Measurements from ENCODE around the gene E4F1.
"Not testable (repeated sequence)": the region's sequence is repeated elsewhere in the genome, so short reads cannot be mapped to it uniquely, and the experiment has no call there.

The E4F1 gene

DNA sequence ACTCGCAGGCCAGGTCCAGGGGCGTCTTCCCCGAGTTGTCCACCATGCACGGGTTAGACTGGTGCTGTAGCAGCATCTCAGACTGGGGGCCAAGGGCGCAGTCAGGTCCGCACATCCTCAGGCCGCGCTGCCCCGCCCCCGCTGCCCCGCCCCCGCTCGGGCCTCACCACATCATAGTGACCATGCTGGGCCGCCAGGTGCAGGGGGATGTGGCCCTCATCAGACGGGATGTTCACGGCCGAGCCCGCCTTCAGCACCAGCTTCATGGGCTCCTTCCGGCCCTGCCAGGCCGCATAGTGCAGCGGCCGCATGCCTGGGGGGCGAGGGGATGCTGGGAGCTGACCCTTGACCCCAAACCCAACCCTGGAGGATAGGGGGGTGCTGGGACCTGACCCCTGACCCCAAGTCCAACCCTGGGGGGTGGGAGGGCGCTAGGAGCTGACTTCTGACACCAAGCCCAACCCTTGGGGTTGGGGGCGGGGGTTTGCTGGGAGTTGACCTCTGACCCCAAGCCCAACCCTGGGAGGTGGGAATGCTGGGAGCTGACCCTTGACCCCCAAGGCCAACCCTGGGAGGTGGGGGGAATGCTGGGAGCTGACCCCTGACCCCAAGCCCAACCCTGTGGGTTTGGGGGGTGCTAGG, 34.0 kb upstream of the E4F1 start:
- no peak for DNase-seq

GRCh38 chr16:2190002-2190658, 33.3 kb upstream of the E4F1 start:
- DNase-seq, result no peak

GRCh38 chr16:2190659-2191445, 32.5 kb upstream of the E4F1 start:
- DNase-seq, result no peak

GRCh38 chr16:2191446-2191706, 32.0 kb upstream of the E4F1 start:
- no peak for DNase-seq

GRCh38 chr16:2194166-2194834, 29.1 kb upstream of the E4F1 start:
- DNase-seq, result no peak

GRCh38 chr16:2194852-2195321, 28.5 kb upstream of the E4F1 start:
- DNase-seq, result peak; percentile 40

DNA sequence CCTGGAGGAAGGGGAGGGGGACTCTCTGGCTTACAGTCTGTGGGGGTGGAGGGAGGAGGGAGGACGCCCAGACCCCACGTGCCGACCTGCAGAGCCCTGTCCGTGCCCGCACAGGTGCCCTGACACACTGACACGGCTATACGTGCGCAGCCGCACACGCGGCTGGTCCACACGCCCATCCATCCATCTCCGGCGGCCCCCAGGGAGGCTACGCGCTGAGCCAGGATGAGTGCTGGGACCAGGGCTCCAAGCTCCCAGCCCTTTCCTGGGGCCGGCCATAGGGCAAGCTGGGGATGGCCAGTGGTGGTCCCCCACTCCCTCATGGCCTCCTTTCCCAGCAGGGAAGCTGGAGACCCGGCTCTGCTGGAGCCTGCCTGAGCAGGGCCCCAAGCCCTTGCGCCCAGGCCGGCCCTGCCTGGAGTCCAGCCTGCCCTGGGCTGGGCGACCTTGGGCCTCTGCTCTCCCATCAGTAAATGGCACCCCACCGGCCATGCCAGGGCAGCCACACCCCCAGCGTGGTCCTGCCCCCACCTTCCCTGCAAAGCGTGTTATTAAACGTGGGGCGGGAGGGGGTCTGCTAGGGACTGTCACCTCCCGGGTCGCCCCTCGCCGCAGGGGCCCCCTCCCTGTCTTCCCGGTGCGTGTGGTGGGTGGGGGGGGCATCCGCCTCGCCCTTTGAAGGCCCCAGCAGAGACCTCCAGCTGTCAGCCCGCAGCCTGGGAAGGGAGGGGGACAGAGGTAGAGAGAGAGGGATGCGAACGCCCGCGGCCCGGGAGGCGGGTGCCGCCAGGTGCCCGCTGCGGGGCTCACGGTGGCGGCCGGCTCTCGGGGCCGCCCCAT, 27.8 kb upstream of the E4F1 start:
- no peak for DNase-seq

GRCh38 chr16:2196162-2196980, 27.0 kb upstream of the E4F1 start, which contains the start of gene CASKIN1:
CASKIN1 (minus strand) TSS chr16:2196605; CDS start chr16:2196432, 173 bp downstream.
- no peak for DNase-seq

- DNase-seq, result no peak
Observed at GRCh38 chr16:2196981-2197511, 26.3 kb upstream of the E4F1 start.

GRCh38 chr16:2197765-2198164, 25.6 kb upstream of the E4F1 start:
- DNase-seq, result no peak

- no peak for DNase-seq
Observed at GRCh38 chr16:2198283-2198682, 25.1 kb upstream of the E4F1 start.

DNA sequence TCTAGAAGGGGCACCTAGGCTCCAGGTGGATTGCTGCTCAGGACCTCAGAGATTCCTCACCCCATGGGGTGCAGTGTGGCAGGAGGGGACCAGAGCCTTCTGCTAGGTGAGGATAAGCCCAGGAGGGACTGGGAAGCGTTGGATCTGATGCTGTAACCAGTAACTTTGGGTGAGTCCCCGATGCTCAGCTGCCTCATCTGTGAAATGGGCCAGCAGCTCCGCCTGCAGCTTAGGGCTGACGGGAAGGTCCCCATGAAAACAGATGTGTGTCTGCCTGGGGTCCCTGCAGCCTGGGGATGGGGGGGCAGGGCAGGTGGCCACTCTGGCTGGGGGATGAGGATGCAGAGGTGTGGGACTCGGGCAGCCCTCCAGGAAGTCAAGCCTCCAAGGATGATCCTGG, 24.3 kb upstream of the E4F1 start:
- DNase-seq, result no peak

DNA sequence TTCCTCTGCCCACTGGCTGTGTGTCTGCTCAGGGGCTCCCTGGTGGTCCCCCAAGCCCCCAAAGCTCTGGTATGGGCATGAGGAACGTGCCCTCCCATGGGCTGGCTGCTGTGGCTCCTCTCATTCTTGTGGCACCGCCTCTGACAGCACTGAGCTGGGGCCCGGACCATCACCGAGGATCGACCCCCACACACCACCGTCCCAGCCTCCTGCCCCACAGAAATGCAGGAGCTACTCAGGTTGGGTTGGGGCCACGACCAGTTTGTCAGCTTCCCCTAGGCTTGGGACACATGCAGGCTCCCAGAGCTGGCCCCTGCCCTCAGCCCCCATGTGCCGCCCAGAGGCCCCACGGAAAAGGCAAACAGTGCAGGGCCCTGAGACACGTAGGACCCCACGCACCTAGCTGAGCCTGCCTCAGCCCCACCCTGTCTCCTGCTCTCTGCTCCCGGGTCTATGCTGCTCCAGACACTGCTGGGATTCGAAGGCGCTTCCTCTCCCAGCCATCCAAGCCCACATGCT, 23.7 kb upstream of the E4F1 start:
- DNase-seq, result no peak

DNA sequence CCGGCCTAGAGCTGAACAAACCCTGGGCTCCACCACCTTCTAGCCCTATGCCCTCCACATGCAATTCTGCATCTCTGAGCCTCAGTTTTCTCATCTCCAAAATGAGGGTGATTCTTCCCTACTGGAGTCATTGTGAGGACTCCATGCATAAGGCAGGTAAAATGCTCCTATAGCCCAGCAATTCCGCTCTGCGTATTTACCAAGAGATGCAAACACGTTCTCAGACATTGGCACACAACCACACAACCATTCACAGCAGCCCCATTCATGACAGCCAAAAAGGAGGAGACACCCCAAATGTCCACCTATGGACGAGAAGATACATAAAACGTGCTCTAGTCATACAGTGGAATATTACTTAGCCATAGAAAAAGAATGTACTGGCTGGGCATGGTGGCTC, 23.1 kb upstream of the E4F1 start:
- no peak for DNase-seq

GRCh38 chr16:2203119-2203688, 20.2 kb upstream of the E4F1 start:
- DNase-seq, result not testable (repeated sequence)

GRCh38 chr16:2204416-2205103, 18.8 kb upstream of the E4F1 start:
- DNase-seq, result no peak

- DNase-seq, result peak; percentile 74
Observed at GRCh38 chr16:2205104-2205966, 18.1 kb upstream of the E4F1 start, which contains the start of gene MLST8. MLST8 (plus strand) TSS chr16:2205454; CDS start chr16:2206086, 632 bp downstream.

DNA sequence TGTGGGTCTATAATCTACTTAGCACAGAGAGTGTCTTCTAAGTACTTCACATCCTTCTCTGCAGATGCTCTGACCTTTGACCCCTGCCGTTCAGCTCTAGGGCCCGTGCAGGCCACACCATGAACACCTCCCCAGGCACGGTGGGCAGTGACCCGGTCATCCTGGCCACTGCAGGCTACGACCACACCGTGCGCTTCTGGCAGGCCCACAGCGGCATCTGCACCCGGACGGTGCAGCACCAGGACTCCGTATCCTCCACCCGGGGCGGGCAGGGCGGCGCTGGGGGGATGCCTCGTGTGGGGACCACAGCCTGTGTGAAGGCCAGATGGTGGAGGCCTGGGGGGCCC, 17.5 kb upstream of the E4F1 start:
- no peak for DNase-seq

GRCh38 chr16:2206420-2206779, 17.0 kb upstream of the E4F1 start:
- DNase-seq, result no peak
